Suppressor macrophage (primary cell): ENCODE data around the gene TBC1D4.
"Not testable (repeated sequence)": the region's sequence is repeated elsewhere in the genome, so short reads cannot be mapped to it uniquely, and the experiment has no call there.

Experiments used
- DNase-seq, 4 experiments: peaks; one replicate each; pipeline ENCODE4 v3.0.0-alpha.2; 2020 to 2022

Gene TBC1D4

DNA sequence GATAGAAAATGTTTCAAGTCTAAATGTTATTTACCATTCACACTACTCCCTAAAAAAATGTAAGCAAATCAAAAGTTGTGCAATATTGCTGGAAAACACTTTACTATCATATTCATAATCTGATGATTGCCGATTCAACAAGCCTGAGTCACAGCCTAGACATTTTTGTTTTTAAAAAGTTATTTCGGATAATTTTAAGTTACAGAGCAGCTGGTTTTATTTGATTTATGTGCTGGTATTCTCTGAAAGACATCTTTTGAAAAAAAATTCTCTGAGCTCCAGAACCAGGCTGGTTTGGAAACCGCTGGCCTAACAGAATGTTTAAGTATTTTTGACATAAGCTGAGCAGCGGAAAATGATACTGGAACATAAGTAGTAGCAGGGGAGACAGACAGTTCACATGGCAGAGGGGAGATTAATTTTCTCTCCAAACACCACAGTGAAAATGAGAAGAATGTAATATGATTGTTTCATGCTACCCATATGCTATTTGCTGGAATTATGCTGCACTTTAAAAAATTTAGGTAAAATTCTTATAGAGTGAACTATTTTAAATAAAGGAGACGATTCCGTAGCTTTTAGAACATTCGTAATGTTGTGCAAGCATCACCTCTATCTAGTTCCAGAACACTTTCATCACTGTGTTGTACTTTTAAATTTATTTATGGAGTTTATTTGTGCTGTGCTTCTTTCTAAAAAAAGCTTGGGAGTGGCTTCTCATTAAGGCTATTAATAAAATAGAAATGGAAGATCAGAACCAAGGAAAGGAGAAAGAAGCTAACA, 36.1 kb downstream of the TBC1D4 start:
- DNase-seq: no peak

DNA sequence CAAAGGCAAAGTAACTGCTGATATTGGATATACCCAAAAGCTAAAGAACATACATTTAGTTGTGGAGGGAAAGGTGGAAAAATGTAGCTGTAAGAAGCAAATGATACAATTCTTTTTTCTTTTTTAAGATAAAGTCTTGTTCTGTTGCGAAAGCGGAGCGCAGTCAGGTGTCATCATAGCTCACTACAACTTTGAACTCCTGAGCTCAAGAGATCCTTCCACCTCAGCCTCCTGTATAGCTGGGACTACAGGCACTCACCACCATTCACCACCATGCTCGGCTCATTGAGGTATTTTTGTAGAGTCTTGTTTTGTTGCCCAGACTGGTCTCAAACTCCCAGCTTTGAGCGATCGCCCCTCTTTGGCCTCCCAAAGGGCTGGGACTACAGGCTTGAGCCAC, 38.0 kb downstream of the TBC1D4 start:
- DNase-seq: no peak

DNA sequence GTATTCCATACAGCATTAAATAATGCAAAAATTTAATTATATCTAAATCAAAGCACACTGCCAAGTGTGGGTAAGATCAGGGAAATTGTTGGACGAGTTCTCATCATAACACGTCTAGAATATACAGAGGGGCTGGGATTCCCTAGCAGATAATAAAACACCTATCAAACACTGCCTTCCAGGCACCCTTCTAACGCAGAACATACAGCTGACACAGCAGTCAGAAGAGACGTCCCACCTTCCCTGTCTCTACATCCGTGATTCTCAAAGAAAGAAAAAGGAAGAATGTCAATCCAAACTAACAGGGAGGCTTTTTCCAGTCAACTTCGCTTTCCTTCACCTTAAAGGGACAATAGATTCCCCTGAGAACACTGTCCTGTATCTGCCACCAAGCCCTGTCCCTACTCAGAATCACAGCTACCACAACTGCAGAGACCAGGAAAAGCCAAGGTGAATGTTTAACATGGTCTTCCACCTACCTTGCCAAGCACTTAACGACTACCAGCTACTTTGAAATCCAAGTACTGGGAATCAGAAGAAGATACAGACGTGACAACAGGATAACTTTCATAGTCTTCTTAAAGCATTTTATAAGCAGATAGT, 38.5 kb downstream of the TBC1D4 start:
- DNase-seq: no peak

DNA sequence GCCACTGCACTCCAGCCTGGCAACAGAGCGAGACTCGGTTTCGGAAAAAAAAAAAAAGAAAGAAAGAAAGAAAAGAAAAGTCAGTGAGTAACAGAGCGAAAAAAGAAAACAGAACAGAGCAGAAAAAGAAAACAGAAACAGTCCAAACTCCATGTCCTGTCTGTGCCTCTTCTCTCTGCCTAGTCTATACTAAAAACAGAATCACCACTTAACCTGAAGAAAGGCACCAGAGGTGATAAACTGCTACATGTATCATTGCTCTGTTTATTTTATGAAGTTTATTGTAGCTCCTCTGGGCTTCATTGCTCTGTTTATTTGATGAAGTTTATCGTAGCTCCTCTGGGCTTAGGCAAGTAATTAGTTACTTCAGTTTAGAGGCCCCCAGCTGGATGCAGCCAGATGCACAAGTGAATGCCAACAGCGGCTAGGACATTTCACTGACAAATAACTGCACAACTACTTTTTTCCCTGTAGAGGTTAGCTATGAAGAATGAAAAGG, 39.2 kb downstream of the TBC1D4 start:
- DNase-seq: no peak

DNA sequence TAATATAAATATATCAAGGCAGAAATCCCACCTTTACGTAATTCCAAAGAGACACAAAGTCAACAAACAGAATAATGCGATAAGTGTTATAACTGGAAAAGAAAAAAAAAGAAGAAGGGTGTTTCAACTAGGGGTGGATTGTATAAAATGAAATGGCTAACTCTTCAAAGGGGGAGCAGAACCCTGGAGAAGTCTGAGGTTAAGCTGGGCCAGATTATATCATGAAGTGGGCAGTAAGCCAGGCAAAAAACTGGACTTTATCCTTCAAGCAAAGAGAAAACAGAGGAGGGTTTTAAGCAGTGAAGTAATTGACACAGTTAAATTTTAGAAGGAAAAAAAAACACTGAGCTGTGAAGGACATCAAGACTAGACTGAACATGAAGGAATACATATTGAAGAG, 41.9 kb downstream of the TBC1D4 start:
- DNase-seq: no peak

DNA sequence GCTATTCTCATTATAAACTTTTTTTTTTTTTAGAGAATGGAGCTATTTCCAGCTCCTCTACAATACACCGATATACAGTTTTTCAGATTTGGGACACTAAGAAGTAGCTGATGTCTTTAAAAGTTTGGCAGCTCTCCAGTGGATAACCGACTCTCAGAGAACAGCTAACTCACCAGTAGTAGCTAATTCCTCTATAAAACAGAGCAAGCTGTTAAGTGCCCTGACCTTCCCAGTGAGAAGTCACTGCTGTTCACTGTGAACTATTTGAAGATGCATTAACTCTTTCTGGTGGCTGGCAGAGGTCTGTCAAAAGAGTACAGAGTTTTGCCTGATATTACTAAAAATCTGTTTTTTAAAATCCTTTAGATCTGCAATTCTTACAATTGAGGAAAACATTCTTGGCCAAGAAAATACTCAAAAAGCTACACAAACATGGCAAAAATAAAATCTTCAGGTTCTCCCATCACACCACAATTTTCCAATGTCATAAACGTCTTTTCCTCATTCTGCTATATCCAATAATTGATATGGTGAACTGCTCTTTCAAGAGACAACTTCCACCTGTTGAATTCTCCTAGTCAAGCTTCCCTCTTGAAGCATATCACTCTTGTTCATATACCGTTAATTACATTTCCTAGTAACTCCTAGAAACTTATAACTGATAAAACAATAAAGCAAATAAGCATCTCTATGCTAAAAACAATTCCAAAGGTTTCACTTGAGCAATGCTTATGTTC, 44.2 kb downstream of the TBC1D4 start:
- DNase-seq: no peak

DNA sequence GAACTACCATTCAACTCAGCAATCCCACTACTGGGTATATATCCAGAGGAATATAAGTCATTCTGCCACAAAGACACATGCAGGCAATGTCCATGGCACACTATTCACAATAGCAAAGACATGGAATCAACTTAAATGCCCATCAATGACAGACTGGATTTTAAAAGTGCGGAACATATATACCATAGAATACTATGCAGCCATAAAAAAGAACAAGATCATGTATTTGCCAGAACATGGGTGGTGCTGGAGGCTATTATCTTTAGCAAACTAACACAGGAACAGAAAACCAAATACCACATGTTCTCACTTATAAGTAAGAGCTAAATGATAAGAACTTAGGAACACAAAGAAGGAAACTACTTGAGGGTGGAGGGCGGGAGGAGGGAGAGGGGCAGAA, 47.8 kb downstream of the TBC1D4 start:
- DNase-seq: not testable (repeated sequence)

DNA sequence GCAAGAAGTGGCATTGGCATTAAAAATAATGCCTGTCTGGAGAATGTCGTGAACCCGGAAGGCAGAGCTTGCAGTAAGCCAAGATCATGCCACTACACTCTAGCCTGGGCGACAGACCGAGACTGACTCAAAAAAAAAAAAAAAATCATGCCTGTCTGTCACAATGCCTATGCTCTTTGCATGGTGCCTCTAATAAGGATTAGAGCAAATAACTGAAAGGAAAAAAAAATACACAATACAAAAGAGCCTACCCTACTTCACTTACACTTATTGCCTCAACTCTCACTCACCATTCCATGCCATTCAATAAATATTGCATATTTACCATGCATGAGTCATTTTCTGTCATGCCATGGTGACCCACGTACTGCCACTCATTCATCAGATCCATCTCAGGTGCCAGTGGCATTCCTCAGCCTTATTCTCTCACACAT, 49.1 kb downstream of the TBC1D4 start:
- DNase-seq: no peak

DNA sequence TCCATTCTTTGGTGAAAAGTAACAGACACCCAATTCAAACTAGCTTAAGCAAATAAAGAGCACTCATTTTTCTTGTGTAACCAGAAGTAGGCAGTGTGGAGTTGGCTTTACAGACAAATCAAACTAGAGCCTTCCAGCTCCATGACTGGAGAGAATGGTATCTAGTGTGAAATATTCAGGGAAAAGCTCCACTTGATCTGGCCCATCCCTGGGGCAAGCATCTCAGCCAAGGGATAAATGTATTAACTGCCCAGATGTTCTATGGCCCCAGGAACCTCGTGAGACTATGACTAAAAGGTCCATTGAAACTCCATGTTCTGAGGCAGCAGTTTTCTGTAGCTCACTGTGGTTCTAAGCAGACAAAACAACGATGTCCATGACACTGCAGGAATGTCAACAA, 49.9 kb downstream of the TBC1D4 start:
- DNase-seq: no peak

DNA sequence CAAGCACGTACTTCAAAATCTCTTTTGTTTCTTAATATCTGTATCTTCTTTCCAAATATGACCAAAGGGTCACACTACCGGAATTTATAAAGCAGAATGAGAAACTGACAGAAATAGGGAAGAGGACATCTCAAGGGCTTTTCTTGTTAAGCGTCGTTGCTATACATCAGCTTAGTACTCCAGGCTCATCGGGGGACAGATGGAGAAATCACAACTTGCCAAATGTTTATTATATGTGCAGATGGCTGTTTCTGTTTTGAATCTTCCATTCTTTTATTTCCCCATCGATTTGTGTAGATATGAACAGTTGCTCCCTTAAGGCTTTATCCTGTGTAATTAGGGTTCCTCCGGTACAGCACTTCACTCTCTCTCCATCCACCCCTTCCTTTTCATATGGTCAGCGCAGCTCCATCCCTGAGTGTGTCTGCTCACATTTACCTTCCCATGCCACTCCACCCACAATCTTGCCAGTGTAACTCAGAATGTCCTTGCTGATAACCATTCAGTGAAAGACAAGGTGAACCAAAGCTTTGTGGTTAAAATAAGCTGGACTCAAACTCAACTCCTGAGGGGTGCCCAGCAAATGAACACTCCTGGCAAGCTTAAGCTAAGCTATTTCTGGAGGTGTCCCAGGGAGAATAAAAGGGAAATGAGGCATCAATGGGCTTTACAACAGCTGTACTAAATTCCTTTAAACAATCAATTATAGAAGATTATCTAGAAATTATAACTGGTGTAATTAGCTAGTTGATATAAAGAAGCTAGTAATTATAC, 51.3 kb downstream of the TBC1D4 start:
- DNase-seq: no peak

DNA sequence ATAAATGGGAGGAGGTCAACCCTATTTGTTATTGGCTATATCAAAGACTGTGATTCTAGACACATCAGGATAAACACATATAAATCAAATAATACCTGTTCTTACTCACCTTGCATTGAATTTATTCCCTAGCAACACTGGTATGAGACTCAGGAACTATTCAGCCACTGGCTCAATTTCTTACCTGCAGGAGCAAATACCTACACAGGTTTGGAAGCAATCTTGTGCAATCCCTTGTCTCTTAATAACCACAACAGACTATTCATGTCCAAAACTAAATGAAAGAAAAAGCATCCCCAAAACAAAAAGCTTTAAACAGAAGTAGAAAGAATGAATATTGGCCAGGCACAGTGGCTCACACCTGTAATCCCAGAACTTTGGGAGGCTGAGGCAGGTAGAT, 55.5 kb downstream of the TBC1D4 start:
- DNase-seq: no peak

DNA sequence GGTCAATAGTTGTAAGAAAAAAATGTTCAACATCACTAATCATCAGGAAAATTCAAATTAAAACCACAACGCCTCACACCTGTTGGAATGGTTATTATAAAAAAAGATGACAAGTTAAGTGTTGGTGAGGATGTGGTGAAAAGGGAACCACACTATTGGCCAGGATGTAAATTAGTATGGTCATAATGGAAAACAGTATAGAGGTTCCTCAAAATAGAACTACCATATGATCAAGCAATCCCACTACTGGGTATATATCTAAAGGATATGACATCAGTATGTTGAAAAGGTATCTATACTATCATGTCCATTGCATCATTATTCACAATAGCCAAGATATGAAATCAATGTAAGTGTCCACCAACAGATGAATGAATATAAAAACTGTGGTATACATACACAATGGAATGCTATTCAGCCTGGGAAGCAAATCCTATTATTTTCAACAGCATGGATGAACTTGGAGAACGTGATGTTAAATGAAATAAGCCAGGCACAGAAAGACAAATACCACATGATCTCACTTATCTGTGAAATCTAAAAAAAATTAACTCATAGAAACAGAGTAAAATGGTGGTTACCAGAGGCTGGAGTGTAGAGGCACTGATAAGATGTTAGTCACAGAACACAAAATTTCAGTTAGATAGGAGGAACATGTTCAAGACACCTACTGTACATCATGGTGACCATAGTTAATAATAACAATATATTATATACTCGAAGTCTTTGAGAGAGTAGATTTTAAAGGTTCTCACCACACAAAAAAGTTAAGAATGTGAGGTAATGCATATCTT, 56.6 kb downstream of the TBC1D4 start:
- peak in 2 of 4 experiments; percentile 13 to 17 for DNase-seq

DNA sequence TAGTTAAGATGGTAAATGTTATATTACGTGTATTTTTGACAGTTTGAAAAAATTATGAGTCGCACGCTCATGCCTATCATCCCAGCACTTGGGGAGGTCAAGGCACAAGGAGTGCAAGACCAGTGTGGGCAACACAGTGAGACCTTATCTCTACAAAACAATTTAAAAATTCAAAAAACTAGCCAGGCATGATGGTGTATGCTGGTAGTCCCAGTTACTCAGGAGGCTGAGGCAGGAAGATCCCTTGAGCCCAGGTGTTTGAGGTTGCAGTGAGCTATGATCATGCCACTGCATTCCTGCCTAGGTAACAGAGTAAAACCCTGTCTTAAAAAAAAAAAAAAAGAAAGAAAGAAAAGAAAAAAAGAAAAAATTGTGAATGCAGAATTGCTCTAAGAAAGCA, 58.0 kb downstream of the TBC1D4 start:
- DNase-seq: no peak

DNA sequence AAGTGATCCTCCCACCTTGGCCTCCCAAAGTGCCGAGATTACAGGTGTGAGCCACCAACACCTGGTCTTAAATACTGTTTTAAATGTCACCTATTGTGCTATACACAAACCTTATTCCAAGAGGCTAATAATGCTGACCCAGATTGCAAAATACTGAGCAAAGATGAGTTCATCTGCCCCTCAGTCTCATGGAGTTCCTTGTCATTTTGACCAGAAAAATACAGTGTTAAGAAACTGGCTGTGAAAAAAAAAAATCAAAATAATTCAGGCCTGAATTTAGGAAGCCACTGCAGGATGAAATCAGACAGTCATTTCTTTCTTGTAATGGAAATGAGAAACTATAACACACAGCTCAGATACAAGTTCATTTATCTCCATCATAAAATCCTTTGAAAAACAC, 59.9 kb downstream of the TBC1D4 start:
- DNase-seq: peak; percentile 33 to 75 (median 58)

DNA sequence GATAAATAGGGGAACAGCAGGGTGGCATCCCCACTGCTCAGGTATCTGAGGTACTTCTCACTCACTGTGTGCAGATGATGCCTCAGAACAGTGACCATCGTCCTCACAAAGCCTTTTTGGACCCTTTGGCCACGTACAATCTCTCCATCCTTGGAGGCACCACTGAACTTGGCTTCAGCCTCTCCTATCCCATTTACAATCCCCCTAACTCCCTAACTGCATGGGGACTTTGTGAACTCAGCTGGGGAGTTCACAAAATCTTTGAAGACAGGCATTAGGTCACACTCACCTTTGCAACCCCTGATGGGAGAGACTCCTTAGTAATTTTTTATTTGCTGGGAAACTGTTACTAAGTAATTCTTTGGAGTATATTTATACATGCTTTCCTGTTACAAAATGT, 60.8 kb downstream of the TBC1D4 start:
- DNase-seq: no peak

DNA sequence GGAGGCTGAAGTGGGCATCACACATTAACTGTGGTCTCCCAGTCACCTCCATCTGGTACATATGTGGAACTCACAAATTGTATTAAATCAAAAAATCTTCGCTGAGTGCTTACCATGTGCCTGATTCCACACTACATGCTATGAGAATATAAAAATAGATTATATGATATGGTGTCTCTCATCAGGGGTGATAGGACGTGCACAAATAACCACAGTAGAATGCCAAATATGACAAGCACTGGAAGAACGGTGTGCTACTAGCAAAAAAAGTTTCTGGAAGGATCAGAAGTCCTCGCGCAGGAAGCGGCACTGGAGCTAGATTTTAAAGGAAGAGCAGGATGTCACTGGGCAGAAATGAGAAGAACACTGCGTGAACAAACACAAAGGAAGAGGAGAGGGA, 62.3 kb downstream of the TBC1D4 start:
- DNase-seq: no peak

DNA sequence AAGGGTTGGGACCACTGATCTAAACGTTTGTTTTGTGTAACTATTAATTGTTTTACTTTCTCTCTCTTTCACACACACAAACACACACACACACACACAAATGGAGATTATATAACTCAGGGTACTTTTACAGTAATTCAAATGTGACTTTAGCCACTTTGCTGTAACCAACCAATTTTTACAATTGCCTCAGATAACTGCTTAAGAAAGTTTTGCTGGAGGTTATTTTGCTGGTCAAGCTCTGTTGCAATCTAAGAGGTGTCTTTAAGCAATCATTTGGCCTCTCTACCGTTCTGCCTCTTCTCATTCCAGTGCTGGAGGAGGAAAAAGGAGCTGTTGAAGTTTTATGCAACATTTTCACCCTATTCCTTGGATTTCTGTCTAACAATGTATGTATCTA, 63.0 kb downstream of the TBC1D4 start:
- DNase-seq: peak in 2 of 4 experiments; percentile 30 to 36

DNA sequence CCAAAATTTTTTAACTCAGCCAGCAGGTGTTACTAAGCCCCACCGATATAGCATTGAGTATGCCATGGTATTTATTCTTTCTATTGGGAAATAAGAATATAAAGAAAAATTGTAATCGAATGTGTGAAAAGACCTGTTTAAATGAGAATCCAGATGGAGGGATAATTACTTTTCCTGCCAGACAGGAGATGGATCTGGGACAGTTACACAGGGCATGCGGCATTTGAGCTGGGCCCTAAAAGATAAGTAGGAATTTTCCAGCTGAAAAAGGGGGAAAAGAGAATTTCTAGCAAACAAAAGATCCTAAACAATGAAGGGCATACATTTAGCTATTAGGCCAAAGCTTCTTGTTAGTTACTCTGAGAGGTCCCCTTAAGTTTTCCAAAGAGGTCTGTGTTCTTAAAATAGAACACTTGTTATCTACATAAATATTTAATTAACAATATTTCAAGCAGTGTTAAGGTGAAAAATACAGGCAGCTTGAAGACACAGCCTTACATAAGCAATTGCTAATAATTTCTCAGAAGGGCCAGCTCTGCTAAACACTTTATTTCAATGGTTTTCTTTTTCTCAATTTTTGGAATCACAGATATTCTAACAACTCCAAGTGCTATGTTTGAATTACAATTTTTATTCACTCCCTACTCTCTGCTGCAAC, 63.7 kb downstream of the TBC1D4 start:
- no peak for DNase-seq

DNA sequence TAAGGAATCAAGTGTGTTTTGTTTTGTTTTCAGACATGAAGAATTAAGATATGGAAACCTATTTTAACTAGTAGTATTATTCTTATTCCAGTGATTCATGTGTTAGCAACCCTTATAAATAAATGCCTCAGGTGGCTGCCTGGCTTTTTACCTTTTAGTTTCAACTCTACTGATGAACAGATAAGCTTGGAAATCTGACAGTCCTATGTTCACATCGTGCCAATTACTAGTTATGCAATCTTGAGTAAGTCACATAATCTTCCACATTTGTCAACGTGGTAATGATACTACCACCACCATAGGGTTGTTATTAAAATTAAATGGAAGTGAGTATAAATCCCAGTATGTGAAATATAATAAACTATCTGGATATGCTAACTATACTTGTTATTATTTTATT, 64.3 kb downstream of the TBC1D4 start:
- DNase-seq: peak in 1 of 4 experiments; percentile 26

DNA sequence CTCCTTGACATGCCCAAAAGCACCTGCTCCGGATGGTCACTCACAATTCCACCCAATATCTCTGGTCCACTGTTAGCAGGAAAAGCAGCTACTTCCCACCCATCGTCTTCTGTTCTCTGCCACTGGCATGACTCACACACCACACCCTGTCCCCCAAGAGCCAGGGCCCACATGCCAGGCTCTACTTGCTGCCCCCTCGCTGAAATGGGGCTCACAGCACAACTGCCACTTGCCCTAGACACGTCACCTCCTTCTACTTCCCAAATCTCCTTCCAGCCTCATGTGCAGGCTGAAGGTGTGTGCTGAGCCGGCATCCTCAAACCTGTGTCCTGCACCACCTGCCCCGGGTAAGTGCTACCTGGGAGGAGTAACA, 65.0 kb downstream of the TBC1D4 start:
- peak; percentile 52 to 73 (median 66) for DNase-seq

DNA sequence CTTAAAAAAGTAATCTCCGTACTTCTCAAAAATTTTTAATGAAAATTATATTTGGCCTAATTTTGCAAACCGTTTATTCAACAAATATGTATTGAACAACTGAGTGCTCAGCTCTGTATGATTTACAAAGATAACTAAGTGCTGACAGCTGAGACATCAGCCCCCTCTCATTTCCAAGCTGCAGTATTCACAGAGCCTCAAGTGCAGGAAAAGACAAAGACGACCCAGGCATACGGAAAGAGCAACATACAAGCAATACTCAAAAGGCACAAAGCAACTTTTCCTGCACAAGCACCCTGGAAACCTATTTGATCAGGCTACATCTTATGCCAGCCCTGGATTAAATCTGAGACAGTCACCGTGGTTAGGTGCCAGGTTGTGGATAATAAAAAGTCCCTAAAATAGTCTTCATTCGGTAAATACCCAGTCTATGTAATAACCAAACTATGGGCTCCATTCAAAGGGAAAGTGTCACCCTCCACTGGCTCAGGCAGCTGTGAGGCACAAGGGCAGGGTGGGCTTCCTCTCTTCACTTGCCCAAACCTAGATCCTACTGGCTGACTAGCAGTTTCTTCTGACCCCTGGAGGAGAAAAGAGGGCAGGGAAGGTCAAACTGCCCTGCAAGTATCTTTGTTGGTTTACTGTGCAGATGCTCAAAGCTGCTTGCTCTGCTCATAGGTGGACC, 65.5 kb downstream of the TBC1D4 start:
- DNase-seq: no peak
